ENCODE results near the gene ANO1.

Gene ANO1

GRCh38 chr11:70054004-70054403 lies 24.1 kb upstream of the ANO1 start:
- no peak for DNase-seq (ENCODE audit: low spot score)

- DNase-seq (ENCODE audit: low spot score): no peak
Measured at GRCh38 chr11:70055444-70055843, 22.7 kb upstream of the ANO1 start.

GRCh38 chr11:70057080-70057479 lies 21.0 kb upstream of the ANO1 start:
- no peak for DNase-seq (ENCODE audit: low spot score)

GRCh38 chr11:70059971-70060370 lies 18.1 kb upstream of the ANO1 start:
- DNase-seq (ENCODE audit: low spot score): no peak

- no peak for DNase-seq (ENCODE audit: low spot score)
Measured at GRCh38 chr11:70060611-70061293, 17.4 kb upstream of the ANO1 start.

GRCh38 chr11:70061734-70062133 lies 16.4 kb upstream of the ANO1 start:
- no peak for DNase-seq (ENCODE audit: low spot score)

GRCh38 chr11:70063121-70063520 lies 15.0 kb upstream of the ANO1 start:
- no peak for DNase-seq (ENCODE audit: low spot score)

GRCh38 chr11:70063555-70063954 lies 14.6 kb upstream of the ANO1 start:
- DNase-seq (ENCODE audit: low spot score): no peak

- no peak for DNase-seq (ENCODE audit: low spot score)
Measured at GRCh38 chr11:70064008-70064725, 13.9 kb upstream of the ANO1 start.

GRCh38 chr11:70064726-70065317 lies 13.3 kb upstream of the ANO1 start:
- DNase-seq (ENCODE audit: low spot score): no peak

GRCh38 chr11:70065318-70066135 lies 12.6 kb upstream of the ANO1 start:
- DNase-seq (ENCODE audit: low spot score): no peak

- no peak for DNase-seq (ENCODE audit: low spot score)
Measured at GRCh38 chr11:70066136-70066520, 12.0 kb upstream of the ANO1 start.

- DNase-seq (ENCODE audit: low spot score): no peak
Measured at GRCh38 chr11:70066628-70067027, 11.5 kb upstream of the ANO1 start.

GRCh38 chr11:70067036-70067435 lies 11.1 kb upstream of the ANO1 start:
- no peak for DNase-seq (ENCODE audit: low spot score)

GRCh38 chr11:70067591-70068341 lies 10.4 kb upstream of the ANO1 start:
- DNase-seq (ENCODE audit: low spot score): no peak

GRCh38 chr11:70068345-70068744 lies 9.8 kb upstream of the ANO1 start:
- DNase-seq (ENCODE audit: low spot score): no peak

- DNase-seq (ENCODE audit: low spot score): no peak
Measured at GRCh38 chr11:70068950-70069349, 9.2 kb upstream of the ANO1 start.

GRCh38 chr11:70070706-70071105 lies 7.4 kb upstream of the ANO1 start:
- DNase-seq (ENCODE audit: low spot score): no peak

GRCh38 chr11:70071996-70072395 lies 6.1 kb upstream of the ANO1 start:
- no peak for DNase-seq (ENCODE audit: low spot score)

GRCh38 chr11:70072461-70072860 lies 5.7 kb upstream of the ANO1 start:
- DNase-seq (ENCODE audit: low spot score): no peak

- DNase-seq (ENCODE audit: low spot score): no peak
Measured at GRCh38 chr11:70072861-70073755, 5.0 kb upstream of the ANO1 start.
